ENCODE data around the gene RFTN1.

Gene RFTN1

GRCh38 chr3:16410659-16411058 is 102.8 kb downstream of the RFTN1 start:
- DNase-seq (ENCODE audit: low read depth in 2 of 2) = no peak

GRCh38 chr3:16409032-16409431 is 104.5 kb downstream of the RFTN1 start:
- no peak for DNase-seq (ENCODE audit: low read depth in 2 of 2)

GRCh38 chr3:16407366-16407765 is 106.1 kb downstream of the RFTN1 start:
- DNase-seq (ENCODE audit: low read depth in 2 of 2) = no peak

- DNase-seq (ENCODE audit: low read depth in 2 of 2) = no peak
These were observed 106.9 kb downstream of the RFTN1 start for GRCh38 chr3:16406579-16406978.

- no peak for DNase-seq (ENCODE audit: low read depth in 2 of 2)
These were observed 107.3 kb downstream of the RFTN1 start for GRCh38 chr3:16406166-16406565.

- DNase-seq (ENCODE audit: low read depth in 2 of 2) = no peak
These were observed 109.1 kb downstream of the RFTN1 start for GRCh38 chr3:16404349-16404895.

GRCh38 chr3:16402451-16402850 is 111.0 kb downstream of the RFTN1 start:
- DNase-seq (ENCODE audit: low read depth in 2 of 2) = no peak

DNA sequence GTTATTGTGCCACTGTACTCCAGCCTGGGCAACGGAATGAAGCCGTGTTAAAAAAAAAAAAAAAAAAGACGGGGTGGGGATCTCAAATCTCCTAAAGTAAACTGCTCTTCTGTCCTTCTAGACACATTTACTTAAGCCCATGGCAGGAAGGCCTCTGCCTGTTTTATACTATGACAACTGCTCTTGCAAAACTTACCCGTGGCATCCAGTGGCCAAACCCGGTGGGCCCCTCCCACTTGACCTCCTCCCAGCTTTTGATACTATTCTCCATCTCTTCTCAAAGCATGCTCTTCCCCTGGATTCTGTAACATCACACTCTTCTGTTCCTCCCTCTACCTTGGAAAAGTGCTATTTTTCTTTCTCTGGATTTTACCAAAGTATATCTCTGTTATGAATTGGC is 112.2 kb downstream of the RFTN1 start:
- DNase-seq (ENCODE audit: low read depth in 2 of 2) = no peak

DNA sequence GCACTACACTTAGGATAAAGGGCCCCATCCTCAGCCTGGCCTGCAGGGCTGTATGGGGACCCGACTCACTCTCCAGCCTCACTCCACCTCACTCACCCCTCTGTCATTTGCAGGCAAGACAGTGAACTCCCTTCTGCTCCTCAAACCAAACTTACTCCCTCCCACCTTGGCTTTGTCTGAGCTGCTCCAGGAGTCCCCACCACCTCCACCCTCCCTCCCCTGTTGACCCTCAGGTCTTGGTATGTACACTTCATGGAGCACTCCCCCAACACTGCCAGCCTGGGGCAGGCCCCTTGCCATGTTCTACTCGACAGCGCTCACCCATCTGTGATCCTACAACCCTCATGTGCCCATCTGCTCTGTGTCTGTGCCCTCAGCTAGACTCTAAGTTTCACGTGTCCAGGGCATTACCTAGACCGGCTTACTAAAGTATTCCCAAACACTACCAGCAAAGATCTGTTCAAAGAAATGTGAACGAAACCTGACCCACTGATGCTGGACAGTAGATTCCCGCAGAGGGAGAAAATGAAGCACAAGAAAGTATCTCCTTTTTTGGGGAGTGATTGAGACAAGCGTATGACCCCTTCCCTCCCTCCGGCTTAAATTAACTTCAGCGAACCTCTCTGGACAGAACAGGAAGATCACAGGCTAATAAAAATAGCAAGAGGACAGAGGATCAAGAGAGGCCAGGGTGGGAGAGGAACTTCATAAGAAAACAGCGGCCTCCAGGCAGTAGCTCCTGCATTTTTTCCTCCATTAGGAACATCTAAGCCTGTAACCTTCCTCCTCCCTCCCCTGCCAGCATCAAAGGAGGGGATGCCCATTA is 113.2 kb downstream of the RFTN1 start:
- no peak for DNase-seq (ENCODE audit: low read depth in 2 of 2)

DNA sequence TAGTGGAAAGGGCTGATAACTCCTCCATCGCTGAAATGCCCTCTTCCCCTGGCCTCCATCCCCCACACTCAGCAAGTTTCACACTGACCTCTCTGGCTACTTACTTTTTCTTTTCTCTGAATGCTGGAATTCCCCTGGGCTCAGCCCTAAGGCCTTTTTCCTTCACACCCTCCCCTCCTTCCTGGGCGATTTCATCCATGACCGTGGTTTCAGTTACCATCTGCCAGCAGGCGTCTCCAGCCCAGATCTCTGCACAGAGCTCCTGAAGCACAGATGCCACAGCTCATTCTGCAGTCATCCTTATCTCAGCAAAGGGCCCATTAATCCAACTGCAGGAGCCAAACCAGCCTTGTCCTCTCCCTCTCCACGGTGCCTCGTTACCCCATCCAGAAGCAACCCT is 114.0 kb downstream of the RFTN1 start:
- no peak for DNase-seq (ENCODE audit: low read depth in 2 of 2)

- DNase-seq (ENCODE audit: low read depth in 2 of 2) = no peak
These were observed 114.9 kb downstream of the RFTN1 start for GRCh38 chr3:16398648-16399047.

GRCh38 chr3:16396202-16396601 is 117.3 kb downstream of the RFTN1 start:
- no peak for DNase-seq (ENCODE audit: low read depth in 2 of 2)

- no peak for DNase-seq (ENCODE audit: low read depth in 2 of 2)
These were observed 118.3 kb downstream of the RFTN1 start for GRCh38 chr3:16395212-16395611.

DNA sequence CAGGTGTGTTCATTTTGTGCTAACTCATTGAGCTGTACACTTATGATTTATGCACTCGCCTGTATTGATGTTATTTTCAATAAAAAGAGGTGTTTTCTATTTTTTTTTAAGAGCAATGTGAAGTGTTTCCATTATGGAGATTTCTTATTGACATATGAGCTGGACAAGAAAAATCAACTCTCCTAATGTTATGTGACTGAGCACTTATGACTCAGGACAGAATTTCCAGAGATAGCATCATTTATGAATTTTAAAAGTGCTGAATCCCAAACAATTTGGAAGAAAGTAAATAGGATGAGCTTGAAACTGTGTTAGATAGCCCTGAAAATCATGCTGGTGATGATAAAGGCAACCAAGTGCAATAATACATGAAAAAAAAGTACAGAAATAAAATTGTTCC is 118.9 kb downstream of the RFTN1 start:
- no peak for DNase-seq (ENCODE audit: low read depth in 2 of 2)

- no peak for DNase-seq (ENCODE audit: low read depth in 2 of 2)
These were observed 120.8 kb downstream of the RFTN1 start for GRCh38 chr3:16392717-16393116.

GRCh38 chr3:16392065-16392464 is 121.4 kb downstream of the RFTN1 start:
- no peak for DNase-seq (ENCODE audit: low read depth in 2 of 2)

DNA sequence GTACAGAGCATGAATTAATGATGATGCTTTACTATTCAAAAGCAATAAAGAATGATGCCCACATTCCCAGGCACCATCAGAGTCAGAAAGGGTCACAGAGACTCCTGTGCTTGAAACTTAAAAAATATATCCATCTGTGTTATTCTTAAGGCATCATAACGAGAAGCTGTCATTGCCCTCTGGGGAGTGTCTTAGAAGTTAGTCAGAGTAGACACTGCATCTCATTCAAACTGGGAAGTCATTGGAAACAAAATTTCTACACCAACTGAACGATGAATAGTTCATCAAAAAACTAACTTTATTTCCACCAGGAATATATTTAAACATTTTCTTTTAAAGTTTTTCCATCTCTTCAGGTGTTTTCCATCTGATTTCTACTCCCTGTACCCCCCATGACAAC is 122.9 kb downstream of the RFTN1 start:
- DNase-seq (ENCODE audit: low read depth in 2 of 2) = no peak

DNA sequence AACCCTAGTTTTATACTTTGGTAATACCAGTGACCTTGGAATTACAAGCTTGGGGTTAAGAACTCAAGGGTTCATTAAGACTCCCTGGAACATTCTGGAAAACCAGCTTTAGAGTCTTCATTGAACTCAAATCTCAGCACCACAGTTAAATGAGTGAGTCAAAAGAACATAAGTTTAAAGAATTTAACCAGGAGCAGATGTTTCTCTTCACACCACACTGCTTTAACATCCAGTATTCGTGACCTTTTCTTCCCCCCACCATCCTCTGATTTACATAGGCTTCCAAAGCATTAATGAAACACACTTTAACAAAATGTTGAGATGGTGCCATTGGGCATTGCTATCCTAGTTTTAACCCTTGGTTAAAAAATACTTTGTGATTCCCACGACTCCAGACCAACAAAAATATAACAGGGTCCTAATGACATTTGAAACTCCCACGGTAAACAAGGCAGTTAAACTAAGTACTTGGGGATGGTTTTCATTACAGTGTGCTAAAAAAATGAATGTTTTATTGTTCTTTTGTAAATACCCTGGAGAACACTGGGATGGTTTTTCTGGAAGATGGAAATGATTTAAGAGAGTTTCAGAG is 124.6 kb downstream of the RFTN1 start:
- DNase-seq (ENCODE audit: low read depth in 2 of 2) = no peak

GRCh38 chr3:16386561-16386960 is 126.9 kb downstream of the RFTN1 start:
- no peak for DNase-seq (ENCODE audit: low read depth in 2 of 2)

DNA sequence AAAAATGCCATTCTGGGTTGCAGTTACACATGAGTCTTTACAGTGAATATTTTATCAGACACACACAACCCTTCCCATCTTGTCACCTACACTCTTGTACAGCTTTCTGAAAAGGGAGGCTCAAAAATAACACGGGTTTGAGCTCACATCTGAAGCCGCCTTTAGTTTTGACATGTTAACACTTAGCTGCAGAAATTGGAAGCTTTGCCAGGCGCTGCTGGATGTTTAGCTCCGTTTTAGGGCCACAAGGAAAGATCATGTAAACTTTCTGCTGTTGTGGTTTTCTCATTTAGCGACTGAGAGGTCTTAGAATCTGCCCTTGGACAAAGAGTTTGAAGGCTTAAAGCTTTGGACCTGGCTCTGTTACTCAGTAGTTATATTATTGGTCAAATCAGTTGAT is 128.3 kb downstream of the RFTN1 start:
- DNase-seq (ENCODE audit: low read depth in 2 of 2) = no peak

- no peak for DNase-seq (ENCODE audit: low read depth in 2 of 2)
These were observed 129.6 kb downstream of the RFTN1 start for GRCh38 chr3:16383864-16384263.

GRCh38 chr3:16382845-16383244 is 130.7 kb downstream of the RFTN1 start:
- no peak for DNase-seq (ENCODE audit: low read depth in 2 of 2)

DNA sequence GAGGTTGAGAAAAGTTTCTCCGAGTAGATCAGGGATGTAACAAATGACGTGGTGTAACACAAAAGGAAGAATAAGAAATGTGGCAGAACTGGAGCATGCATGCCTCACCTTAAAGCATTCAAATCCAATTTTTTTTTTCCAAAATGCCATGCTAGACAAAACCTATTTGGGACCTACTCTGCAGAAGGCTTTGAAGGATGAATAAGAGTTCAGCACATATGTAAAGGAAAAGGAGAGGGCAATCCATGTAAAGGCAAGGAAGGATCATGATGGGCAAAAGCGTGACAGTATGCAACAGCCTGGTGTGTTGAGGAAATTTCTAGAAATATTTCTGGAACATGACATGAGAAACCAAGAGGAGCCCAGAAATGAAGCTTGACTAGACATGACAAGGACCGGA is 132.1 kb downstream of the RFTN1 start:
- DNase-seq (ENCODE audit: low read depth in 2 of 2) = no peak

Data from stimulated activated CD4-positive, alpha-beta T cell treated with anti-CD3 and anti-CD28 coated beads, Interleukin-1b, Interleukin-23, amount 100 ng/mL, for 1 hour (primary cell).